Activated T-helper 2 cell treated with anti-CD3 and anti-CD28 coated beads, Interferon-gamma antibody, Interleukin-2, Interleukin-4, amounts not matched to agents 10 μg/mL and 5 μg/mL and 100 μg/mL, durations not matched to agents 14 hours and 24 hours and 36 hours (primary cell): ENCODE results near the gene SLC5A11. TPM values are rescaled to one million over a fixed set of nuclear protein-coding genes. Genes with fewer than 3 reads are reported as not detected.
"Not testable (repeated sequence)": the region's sequence is repeated elsewhere in the genome, so short reads cannot be mapped to it uniquely, and the experiment has no call there.

Experiments used
- DNase-seq: peaks from one replicate; pipeline ENCODE4 v3.0.0; 2021; ENCODE audit warnings: low spot score
- H3K27ac Mint-ChIP-seq: one replicate; pipeline ENCODE4 v1.8.0; 2021; ENCODE audit warnings: mixed read lengths
- H3K27me3 Mint-ChIP-seq: one replicate; pipeline ENCODE4 v1.8.0; 2021; ENCODE audit warnings: low read depth, mixed read lengths
- H3K36me3 Mint-ChIP-seq: one replicate; pipeline ENCODE4 v1.8.0; 2021; ENCODE audit warnings: low read depth, mixed read lengths
- H3K4me1 Mint-ChIP-seq: one replicate; pipeline ENCODE4 v1.8.0; 2021; ENCODE audit warnings: low read depth, mixed read lengths
- H3K4me3 Mint-ChIP-seq: one replicate; pipeline ENCODE4 v1.8.0; 2021; ENCODE audit warnings: low read depth, mild to moderate bottlenecking, moderate library complexity, mixed read lengths
- H3K9me3 Mint-ChIP-seq: one replicate; pipeline ENCODE4 v1.8.0; 2021; ENCODE audit warnings: mixed read lengths
- intact Hi-C: fragments of 100-400 bp; cut with micrococcal nuclease; formaldehyde crosslinking; loops from one replicate; pipeline ENCODE4 v1.15.1; 2023
- total RNA-seq: library from RNA; stranded (reverse); gene quantifications from 2 replicates; pipeline ENCODE4 v1.2.3, GENCODE V29; 2022

The SLC5A11 gene
- total RNA-seq, 1 donor from 2014 or later = not detected

DNA sequence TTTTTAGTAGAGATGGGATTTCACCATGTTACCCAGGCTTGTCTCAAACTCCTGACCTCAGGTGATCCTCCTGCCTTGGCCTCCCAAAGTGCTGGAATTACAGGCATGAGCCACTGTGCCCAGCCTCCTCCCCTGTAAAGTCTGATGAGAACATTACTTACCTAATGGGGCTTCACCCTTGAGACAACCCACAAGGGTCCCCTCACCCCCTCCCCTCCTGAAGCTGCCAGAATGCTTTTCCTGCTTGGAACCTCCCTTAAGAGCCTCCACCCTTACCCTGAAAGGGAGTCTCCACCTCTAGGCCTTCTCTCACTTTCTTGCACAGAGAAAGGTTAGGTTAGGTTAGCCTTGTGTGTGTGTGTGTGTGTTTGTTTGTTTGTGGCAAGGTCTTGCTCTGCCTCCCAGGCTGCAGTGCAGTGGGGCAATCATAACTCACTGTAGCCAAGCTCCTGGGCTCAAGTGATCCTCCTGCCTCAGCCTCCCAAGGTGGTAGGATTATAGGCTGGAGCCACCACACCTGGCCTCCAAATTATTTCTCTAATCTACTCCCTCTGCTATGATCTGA is 8.9 kb downstream of the SLC5A11 start:
- no peaks in the 10 kb centered on the region for H3K9me3 Mint-ChIP-seq
- H3K27me3 Mint-ChIP-seq = peaks cover 2% of the 10 kb centered on the region
- H3K27ac Mint-ChIP-seq = no peak overlapping the region
- H3K4me3 Mint-ChIP-seq = no peak overlapping the region
- intact Hi-C loops = loop anchor here (10.0 kb wide), 1 partner anchor 160 kb away; the partner anchor contains the start of gene ARHGAP17
- H3K36me3 Mint-ChIP-seq = no peaks in the 10 kb centered on the region
- peaks cover 19% of the 10 kb centered on the region for H3K4me1 Mint-ChIP-seq
- no peak for DNase-seq

DNA sequence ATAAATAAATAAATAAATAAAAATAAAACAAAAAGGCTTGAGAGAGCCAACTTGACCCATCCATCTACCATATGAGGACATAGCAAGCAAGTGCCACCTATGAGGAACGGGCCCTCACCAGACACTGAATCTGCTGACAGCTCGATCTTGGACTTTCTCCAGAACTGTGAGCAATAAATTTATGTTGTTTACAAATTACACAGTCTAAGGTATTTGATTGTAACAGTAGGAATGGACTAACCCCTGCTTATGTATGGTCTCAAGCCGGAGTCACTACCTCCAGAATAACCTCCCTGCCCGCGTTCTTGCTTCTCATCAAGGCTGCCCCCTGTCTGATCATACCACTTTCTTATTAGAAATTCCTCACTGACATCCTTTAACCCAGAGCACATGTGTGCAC is 9.9 kb downstream of the SLC5A11 start:
- Mint-ChIP-seq H3K9me3 (no peaks in the 10 kb centered on the region), H3K4me3 (no peak overlapping the region), H3K36me3 (no peaks in the 10 kb centered on the region), H3K4me1 (peaks cover 12% of the 10 kb centered on the region), H3K27ac (no peak overlapping the region), H3K27me3 (peaks cover 2% of the 10 kb centered on the region)
- DNase-seq = no peak
- intact Hi-C loops = loop anchor here (10.0 kb wide), 1 partner anchor 159 kb away; the partner anchor contains the start of gene ARHGAP17

DNA sequence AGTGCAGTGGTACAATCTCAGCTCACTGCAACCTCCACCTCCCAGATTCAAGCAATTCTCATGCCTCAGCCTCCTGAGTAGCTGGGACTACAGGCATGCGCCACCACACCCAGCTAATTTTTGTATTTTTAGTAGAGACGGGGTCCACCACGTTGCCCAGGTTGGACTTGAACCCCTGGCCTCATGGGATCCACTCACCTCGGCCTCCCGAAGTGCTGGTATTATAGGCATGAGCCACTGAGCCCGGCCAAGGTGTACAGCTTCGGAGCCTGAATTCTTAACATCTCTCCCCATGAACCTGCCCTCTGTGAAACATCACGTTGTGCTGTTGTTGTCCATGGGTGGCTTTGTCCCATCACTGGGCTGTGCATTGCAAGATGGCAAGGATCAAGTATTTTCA is 11.1 kb downstream of the SLC5A11 start:
- intact Hi-C loops = loop anchor here (10.0 kb wide), 1 partner anchor 158 kb away; the partner anchor contains the start of gene ARHGAP17

DNA sequence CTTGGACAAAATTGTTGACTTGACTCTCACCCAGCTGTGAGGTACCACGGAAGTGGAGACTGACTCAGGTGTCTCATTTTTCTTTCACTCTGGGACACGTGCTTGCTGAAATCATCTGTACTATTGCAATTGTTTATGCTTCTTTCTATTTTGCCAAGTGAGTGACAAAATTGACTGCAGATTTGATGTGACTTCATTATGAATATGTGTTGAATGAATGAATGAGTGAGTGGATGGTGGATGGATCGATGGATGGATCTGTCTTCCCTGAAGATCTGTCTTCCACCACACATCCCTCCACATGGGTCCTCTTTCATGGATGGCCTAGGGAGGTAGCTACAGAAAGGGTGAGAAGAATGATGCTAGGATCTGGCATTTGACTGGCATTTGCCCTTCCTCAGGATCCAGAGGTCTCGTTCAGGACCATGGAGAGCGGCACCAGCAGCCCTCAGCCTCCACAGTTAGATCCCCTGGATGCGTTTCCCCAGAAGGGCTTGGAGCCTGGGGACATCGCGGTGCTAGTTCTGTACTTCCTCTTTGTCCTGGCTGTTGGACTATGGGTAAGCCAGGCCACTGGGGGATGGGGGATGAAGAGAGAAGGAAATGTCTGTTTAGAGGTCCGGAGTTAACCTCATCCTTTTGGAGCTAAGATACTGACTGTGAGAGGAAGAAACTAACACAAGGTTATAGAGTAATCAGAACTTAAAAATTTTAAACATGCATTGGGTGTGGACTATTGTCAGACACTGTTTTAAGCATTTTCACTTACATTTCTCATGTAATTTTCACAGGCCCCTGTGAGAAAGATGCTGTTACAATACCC is 12.7 kb downstream of the SLC5A11 start:
- H3K4me1 Mint-ChIP-seq = no peaks in the 10 kb centered on the region
- H3K9me3 Mint-ChIP-seq = no peaks in the 10 kb centered on the region
- intact Hi-C loops = loop anchor here (10.0 kb wide), 1 partner anchor 156 kb away; the partner anchor contains the start of gene ARHGAP17
- H3K36me3 Mint-ChIP-seq = no peaks in the 10 kb centered on the region
- H3K27ac Mint-ChIP-seq = no peak overlapping the region
- H3K4me3 Mint-ChIP-seq = no peak overlapping the region
- H3K27me3 Mint-ChIP-seq = peaks cover 2% of the 10 kb centered on the region
- peak; percentile 38 for DNase-seq

More for the DNA sequence above, 11.1 kb downstream of the SLC5A11 start:
- H3K27ac Mint-ChIP-seq, H3K4me1 Mint-ChIP-seq, H3K27me3 Mint-ChIP-seq, H3K9me3 Mint-ChIP-seq, H3K4me3 Mint-ChIP-seq, H3K36me3 Mint-ChIP-seq, DNase-seq: not testable (repeated sequence)

DNA sequence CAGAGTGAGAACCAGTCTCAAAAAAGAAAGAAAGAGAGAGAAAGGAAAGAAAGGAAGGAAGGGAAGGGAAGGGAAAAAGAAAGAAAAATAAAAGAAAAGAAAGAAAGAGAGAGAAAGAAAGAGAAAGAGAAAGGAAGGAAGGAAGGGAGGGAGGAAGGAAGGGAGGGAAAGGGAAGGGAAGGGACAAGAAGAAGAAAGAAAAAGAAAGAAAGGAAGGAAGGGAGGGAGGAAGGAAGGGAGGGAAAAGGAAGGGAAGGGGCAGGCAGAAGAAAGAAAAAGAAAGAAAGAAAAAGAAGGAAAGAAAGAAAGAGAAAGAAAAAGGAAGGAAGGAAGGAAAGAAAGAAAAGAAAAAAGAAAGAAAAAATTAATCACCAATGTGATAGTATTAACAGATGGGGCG is 15.7 kb downstream of the SLC5A11 start:
- H3K4me3 Mint-ChIP-seq = no peak overlapping the region
- peaks cover 4% of the 10 kb centered on the region for H3K27me3 Mint-ChIP-seq
- H3K4me1 Mint-ChIP-seq = peaks cover 2% of the 10 kb centered on the region
- intact Hi-C loops = no loop called here
- no peaks in the 10 kb centered on the region for H3K36me3 Mint-ChIP-seq
- H3K27ac Mint-ChIP-seq = no peak overlapping the region
- H3K9me3 Mint-ChIP-seq = peaks cover 13% of the 10 kb centered on the region
- DNase-seq = no peak

DNA sequence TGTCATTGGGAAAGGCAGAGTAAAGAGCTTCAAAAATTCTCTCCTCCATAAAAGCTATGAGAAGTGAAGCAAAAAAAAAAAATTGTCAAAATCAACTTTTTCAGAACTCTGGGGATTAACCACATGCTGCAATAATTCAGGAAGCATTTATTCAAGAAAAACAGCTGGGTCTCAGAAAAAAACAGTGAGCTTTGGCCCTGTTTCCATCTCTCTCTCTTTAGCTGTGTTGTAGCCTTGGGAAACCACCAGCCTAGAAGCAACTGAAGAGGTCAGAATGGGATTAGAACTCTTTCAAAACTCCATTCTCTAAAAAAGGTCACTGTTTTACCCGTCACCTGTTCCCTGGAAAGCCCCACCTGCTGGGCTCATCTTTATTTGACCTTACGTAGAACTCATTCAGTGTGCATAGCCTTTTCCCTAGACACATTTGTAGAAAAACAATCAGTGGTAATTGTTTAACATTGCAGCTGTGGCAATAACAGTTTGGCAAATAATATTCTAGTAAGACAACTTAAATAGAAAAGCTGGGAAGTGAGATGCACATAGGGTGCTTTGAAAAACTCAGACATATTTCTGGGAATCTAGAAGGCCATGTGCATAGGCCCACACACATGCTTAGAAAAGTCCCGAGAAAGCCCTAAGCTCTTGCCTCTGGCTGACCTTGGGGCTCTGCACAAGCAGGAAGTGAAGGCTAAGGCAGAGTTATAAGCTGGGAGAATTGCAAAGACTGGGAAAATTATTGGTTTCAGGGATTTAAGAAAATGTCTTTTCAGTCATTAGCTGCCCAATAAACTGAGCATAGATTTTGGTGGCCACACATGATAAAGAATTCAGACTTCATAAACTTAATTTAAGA is 18.0 kb downstream of the SLC5A11 start:
- Mint-ChIP-seq H3K4me1 (peaks cover 3% of the 10 kb centered on the region), H3K4me3 (no peak overlapping the region), H3K9me3 (peaks cover 13% of the 10 kb centered on the region), H3K27ac (no peak overlapping the region), H3K27me3 (peaks cover 3% of the 10 kb centered on the region), H3K36me3 (no peaks in the 10 kb centered on the region)
- intact Hi-C loops = no loop called here
- no peak for DNase-seq

DNA sequence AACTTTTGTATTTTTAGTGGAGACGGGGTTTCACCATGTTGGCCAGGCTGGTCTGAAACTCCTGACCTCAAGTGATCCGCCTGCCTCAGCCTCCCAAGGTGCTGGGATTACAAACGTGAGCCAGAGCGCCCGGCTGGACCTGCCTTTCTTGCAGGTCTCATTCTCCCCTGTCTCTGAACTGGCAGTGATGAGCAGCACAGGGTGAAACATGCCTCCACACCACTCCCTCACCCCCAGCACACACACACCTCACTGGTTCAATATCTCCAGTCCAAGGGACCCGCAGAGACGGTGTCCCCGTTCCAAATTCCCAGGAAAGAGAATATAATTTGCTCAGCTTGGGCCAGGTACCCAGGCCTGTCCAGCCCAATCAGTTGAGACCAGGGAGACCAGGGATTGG is 23.3 kb downstream of the SLC5A11 start:
- no peak overlapping the region for H3K27ac Mint-ChIP-seq
- H3K4me3 Mint-ChIP-seq = no peak overlapping the region
- no peak for DNase-seq
- no peaks in the 10 kb centered on the region for H3K36me3 Mint-ChIP-seq
- peaks cover 9% of the 10 kb centered on the region for H3K9me3 Mint-ChIP-seq
- peaks cover 3% of the 10 kb centered on the region for H3K4me1 Mint-ChIP-seq
- intact Hi-C loops = no loop called here
- H3K27me3 Mint-ChIP-seq = peaks cover 3% of the 10 kb centered on the region

DNA sequence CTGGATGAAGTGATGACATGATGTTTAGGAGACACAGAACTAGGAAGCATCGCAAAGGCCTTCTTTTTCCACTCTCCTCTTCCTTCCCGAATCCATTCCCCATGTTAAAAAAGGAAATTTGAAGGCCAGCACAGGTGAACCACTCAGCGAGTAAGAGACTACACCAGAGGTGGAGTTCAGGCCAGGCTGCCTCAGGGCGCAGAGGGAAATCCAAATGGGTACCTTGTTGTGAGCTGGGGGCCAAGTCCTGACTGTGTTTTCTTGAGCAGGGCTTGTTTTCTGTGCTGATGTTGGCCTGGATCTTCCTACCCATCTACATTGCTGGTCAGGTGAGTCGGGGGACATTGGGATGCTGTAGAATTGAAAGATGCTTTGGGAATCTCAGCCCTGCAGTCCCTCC is 26.1 kb downstream of the SLC5A11 start:
- no peaks in the 10 kb centered on the region for H3K4me1 Mint-ChIP-seq
- H3K9me3 Mint-ChIP-seq = no peaks in the 10 kb centered on the region
- H3K36me3 Mint-ChIP-seq = no peaks in the 10 kb centered on the region
- no peaks in the 10 kb centered on the region for H3K27me3 Mint-ChIP-seq
- intact Hi-C loops = no loop called here
- DNase-seq = no peak
- no peak overlapping the region for H3K4me3 Mint-ChIP-seq
- no peak overlapping the region for H3K27ac Mint-ChIP-seq

DNA sequence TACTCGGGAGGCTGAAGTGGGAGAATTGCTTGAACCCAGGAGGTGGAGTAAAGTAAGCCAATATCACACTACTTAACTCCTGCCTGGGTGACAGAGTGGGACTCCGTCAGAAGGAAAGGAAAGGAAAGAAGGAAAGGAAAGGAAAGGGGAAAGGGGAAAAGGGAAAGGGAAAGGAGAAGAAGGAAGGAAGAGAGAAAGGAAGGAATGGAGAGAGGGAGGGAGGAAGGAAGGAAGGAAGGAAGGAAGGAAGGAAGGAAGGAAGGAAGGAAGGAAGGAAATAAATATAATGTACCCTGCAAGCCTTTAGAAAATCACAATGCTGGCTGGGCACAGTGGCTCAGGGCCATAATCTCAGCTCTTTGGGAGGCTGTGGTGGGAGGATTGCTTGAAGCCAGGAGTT is 27.3 kb downstream of the SLC5A11 start:
- no peak overlapping the region for H3K27ac Mint-ChIP-seq
- no peaks in the 10 kb centered on the region for H3K27me3 Mint-ChIP-seq
- no peak for DNase-seq
- intact Hi-C loops = no loop called here
- no peaks in the 10 kb centered on the region for H3K9me3 Mint-ChIP-seq
- no peaks in the 10 kb centered on the region for H3K36me3 Mint-ChIP-seq
- H3K4me3 Mint-ChIP-seq = no peak overlapping the region
- no peaks in the 10 kb centered on the region for H3K4me1 Mint-ChIP-seq

DNA sequence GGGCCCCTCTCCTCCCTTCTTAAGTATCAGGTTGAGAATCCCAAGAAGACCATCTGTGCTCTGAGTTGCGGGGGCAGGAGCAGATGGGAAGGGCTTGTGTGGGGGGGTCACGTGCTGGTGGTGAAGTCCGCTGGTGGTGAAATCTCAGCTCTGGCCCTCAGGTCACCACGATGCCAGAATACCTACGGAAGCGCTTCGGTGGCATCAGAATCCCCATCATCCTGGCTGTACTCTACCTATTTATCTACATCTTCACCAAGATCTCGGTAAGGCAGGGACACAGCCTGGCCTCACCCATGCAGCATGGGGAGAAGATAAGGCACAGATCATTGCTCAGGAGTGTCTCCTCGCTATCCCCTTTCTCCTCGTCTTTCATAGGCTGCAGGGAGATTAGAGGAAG is 29.7 kb downstream of the SLC5A11 start:
- Mint-ChIP-seq H3K4me1 (no peaks in the 10 kb centered on the region), H3K27me3 (no peaks in the 10 kb centered on the region)

DNA sequence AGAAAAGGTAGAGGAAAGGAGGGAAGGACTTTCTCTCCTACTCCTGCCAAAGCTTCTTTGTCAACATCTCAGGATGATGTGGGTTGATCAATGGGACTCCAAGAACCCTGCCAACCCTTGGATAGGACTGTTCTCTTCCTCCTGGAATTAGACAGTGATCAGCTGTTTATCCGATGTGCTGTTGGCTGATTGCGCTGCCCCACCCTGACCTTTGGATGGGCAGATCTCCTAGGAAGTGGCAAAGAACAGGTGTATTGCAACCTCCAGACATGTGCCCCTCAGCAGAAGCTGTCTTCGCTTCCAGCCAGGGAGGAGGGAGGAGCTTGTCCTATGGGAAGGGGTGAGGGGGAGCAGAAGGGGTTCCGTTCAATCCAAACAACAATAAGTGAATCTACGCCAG is 30.5 kb downstream of the SLC5A11 start:
- DNase-seq = no peak
- no peak overlapping the region for H3K27ac Mint-ChIP-seq
- no peak overlapping the region for H3K4me3 Mint-ChIP-seq
- H3K36me3 Mint-ChIP-seq = no peaks in the 10 kb centered on the region
- H3K9me3 Mint-ChIP-seq = no peaks in the 10 kb centered on the region
- H3K27me3 Mint-ChIP-seq = no peaks in the 10 kb centered on the region
- no peaks in the 10 kb centered on the region for H3K4me1 Mint-ChIP-seq
- intact Hi-C loops = no loop called here

More for the DNA sequence above, 29.7 kb downstream of the SLC5A11 start:
- intact Hi-C loops = no loop called here
- H3K9me3 Mint-ChIP-seq = no peaks in the 10 kb centered on the region
- no peak for DNase-seq
- no peak overlapping the region for H3K27ac Mint-ChIP-seq
- no peaks in the 10 kb centered on the region for H3K36me3 Mint-ChIP-seq
- no peak overlapping the region for H3K4me3 Mint-ChIP-seq

DNA sequence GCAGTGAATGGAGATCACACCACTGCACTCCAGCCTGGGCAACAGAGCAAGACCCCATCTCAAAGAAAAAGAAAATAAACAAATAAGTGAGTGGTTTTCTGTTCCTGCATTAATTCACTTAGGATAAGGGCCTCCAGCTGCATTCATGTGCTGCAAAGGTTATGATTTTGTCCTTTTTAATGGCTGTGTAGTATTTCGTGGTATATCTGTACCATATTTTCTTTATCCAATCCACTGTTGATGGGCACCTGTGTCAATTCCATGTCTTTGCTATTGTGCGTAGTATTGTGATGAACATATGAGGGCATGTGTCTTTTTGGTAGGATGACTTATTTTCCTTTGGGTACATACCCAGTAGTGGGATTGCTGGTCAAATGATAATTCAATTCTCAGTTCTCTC is 33.9 kb downstream of the SLC5A11 start:
- DNase-seq = no peak
- intact Hi-C loops = no loop called here
- Mint-ChIP-seq H3K36me3 (no peaks in the 10 kb centered on the region), H3K4me3 (no peak overlapping the region), H3K4me1 (no peaks in the 10 kb centered on the region), H3K9me3 (no peaks in the 10 kb centered on the region), H3K27me3 (no peaks in the 10 kb centered on the region), H3K27ac (no peak overlapping the region)
